SK-N-SH (cell line): ENCODE data around the gene EIF3F. TPM values are rescaled to one million over a fixed set of nuclear protein-coding genes. Genes with fewer than 3 reads are reported as not detected.

Source experiments
- CTCF ChIA-PET: fragments of 300-600, 350-600 bp; formaldehyde crosslinking; extraction: SDS; loops from one replicate; lab custom pipeline; 2021; lab: Yijun Ruan, JAX
- POLR2A ChIA-PET: fragments of 350-600 bp; sonication (Branson Sonifier 250); formaldehyde crosslinking; extraction: SDS; loops from one replicate; lab custom pipeline; 2020; ENCODE audit warnings: antibody characterized with exemption, inconsistent platforms; lab: Yijun Ruan, JAX
- DNase-seq: peaks from one replicate; pipeline ENCODE4 v3.0.0; 2012
- H2AFZ ChIP-seq: fragments of 200-600 bp; sonication (generic); 2 replicates; pipeline ENCODE4 v1.8.1; 2016; ENCODE audit warnings: antibody characterized with exemption, mild to moderate bottlenecking, low read depth
- H3F3A ChIP-seq: fragments of 200-600 bp; sonication (generic); replicated peaks from 2 replicates; pipeline ENCODE3; 2016; ENCODE audit warnings: antibody characterized with exemption, mild to moderate bottlenecking; ENCODE audit not compliant: insufficient read depth
- H3K27ac ChIP-seq, 2 experiments: fragments of 200-500 bp in 1 of 2; fragments of 200-600 bp in 1 of 2; sonication (Bioruptor generic) in 1 of 2; sonication (generic), shearing (Covaris generic) in 1 of 2; 2 replicates each; pipeline versions ENCODE4 v1.5.1 to v1.6.1; 2014 to 2016; ENCODE audit warnings: low read depth in 2 of 2, inconsistent platforms in 1 of 2, low read length in 1 of 2, mild to moderate bottlenecking in 1 of 2, mixed read lengths in 1 of 2
- H3K27me3 ChIP-seq: fragments of 200-600 bp; sonication (generic), shearing (Covaris generic); 2 replicates; pipeline ENCODE4 v1.6.1; 2016; ENCODE audit warnings: mixed run types; ENCODE audit not compliant: insufficient read depth
- H3K36me3 ChIP-seq, 2 experiments: fragments of 200-500 bp in 1 of 2; fragments of 200-600 bp in 1 of 2; sonication (Bioruptor generic) in 1 of 2; sonication (generic) in 1 of 2; replicated peaks in 1 of 2; 2 replicates each; pipeline versions ENCODE3 to v1.5.1; 2014 to 2016; ENCODE audit warnings: low read length in 1 of 2, mild to moderate bottlenecking in 1 of 2; ENCODE audit not compliant: insufficient read depth in 2 of 2, control insufficient read depth in 1 of 2
- H3K4me1 ChIP-seq, 2 experiments: fragments of 200-500 bp in 1 of 2; fragments of 200-600 bp in 1 of 2; sonication (Bioruptor generic) in 1 of 2; sonication (generic), shearing (Covaris generic) in 1 of 2; 2 replicates each; pipeline versions ENCODE4 v1.5.1 to v1.6.1; 2014 to 2016; ENCODE audit warnings: low read depth in 1 of 2, low read length in 1 of 2, mixed run types in 1 of 2; ENCODE audit not compliant: insufficient read depth in 2 of 2, control insufficient read depth in 1 of 2
- H3K4me2 ChIP-seq: fragments of 200-600 bp; sonication (generic), shearing (Covaris generic); 2 replicates; pipeline ENCODE4 v1.6.1; 2017; ENCODE audit warnings: mixed run types
- H3K4me3 ChIP-seq, 2 experiments: fragments of 200-500 bp in 1 of 2; fragments of 200-600 bp in 1 of 2; sonication (Bioruptor generic) in 1 of 2; sonication (generic), shearing (Covaris generic) in 1 of 2; 2 replicates each; pipeline versions ENCODE4 v1.5.1 to v1.8.1; 2014 to 2016; ENCODE audit warnings: low read depth in 2 of 2, inconsistent platforms in 1 of 2, low read length in 1 of 2, mild to moderate bottlenecking in 1 of 2, mixed read lengths in 1 of 2, moderate library complexity in 1 of 2
- H3K79me2 ChIP-seq: fragments of 200-600 bp; sonication (generic); 2 replicates; pipeline ENCODE4 v1.8.1; 2017; ENCODE audit warnings: mild to moderate bottlenecking; ENCODE audit not compliant: insufficient read depth
- H3K9ac ChIP-seq: fragments of 200-600 bp; sonication (generic); 2 replicates; pipeline ENCODE4 v1.6.1; 2017; ENCODE audit warnings: mixed run types
- H3K9me2 ChIP-seq: fragments of 200-600 bp; sonication (generic); 2 replicates; pipeline ENCODE4 v1.6.1; 2017; ENCODE audit warnings: mixed run types
- H3K9me3 ChIP-seq: fragments of 200-600 bp; sonication (generic); 2 replicates; pipeline ENCODE4 v1.6.1; 2017; ENCODE audit warnings: mixed run types, mild to moderate bottlenecking, moderate library complexity
- H4K20me1 ChIP-seq: fragments of 200-600 bp; sonication (generic); 2 replicates; pipeline ENCODE4 v1.6.1; 2017; ENCODE audit warnings: mild to moderate bottlenecking, mixed run types; ENCODE audit not compliant: insufficient read depth
- FOSL2 ChIP-seq: IDR thresholded peaks from 2 replicates; pipeline ENCODE4 v1.4.0; 2012; ENCODE audit warnings: low read depth, mild to moderate bottlenecking, moderate library complexity, borderline replicate concordance
- FOXM1 ChIP-seq: IDR thresholded peaks from 2 replicates; pipeline ENCODE4 v1.4.0; 2012; ENCODE audit warnings: low read depth, mild to moderate bottlenecking
- PBX3 ChIP-seq: IDR thresholded peaks from 2 replicates; pipeline ENCODE4; 2012
- RCOR1 ChIP-seq: fragments of 150-350 bp; IDR thresholded peaks from 2 replicates; pipeline ENCODE4 v1.6.1; 2017; ENCODE audit warnings: antibody characterized with exemption, low read length
- REST ChIP-seq: IDR thresholded peaks from 2 replicates; pipeline ENCODE4 v1.6.1; 2012; ENCODE audit warnings: mild to moderate bottlenecking, low read depth, low read length, moderate library complexity
- RXRA ChIP-seq: IDR thresholded peaks from 2 replicates; pipeline ENCODE4 v1.4.0; 2012; ENCODE audit warnings: low read depth, mild to moderate bottlenecking, borderline replicate concordance
- SMC3 ChIP-seq: IDR thresholded peaks from 2 replicates; pipeline ENCODE4 v1.6.1; 2012; ENCODE audit warnings: low read depth, low read length, improper control_type of control experiment
- TCF12 ChIP-seq: IDR thresholded peaks from 2 replicates; pipeline ENCODE4 v1.4.0; 2012
- USF1 ChIP-seq: IDR thresholded peaks from 2 replicates; pipeline ENCODE4 v1.4.0; 2012; ENCODE audit warnings: low read depth, borderline replicate concordance
- YY1 ChIP-seq: IDR thresholded peaks from 2 replicates; pipeline ENCODE4 v1.4.0; 2012; ENCODE audit warnings: low read depth, mild to moderate bottlenecking
- WGBS: methylation state at CpG from one replicate; pipeline ENCODE4 v1.1.6; 2017; ENCODE audit warnings: low lambda C conversion rate; 5-methylcytosine and 5-hydroxymethylcytosine counted together
- polyA plus RNA-seq, 3 experiments: library from polyadenylated mRNA; depleted of rRNA; stranded (reverse); fragments of >200 nt; gene quantifications; 2 replicates each; pipeline ENCODE4 v1.2.3, GENCODE V29; 2012

Gene EIF3F
- polyA plus RNA-seq, 1 of the 3 experiments (the other 2 are of a cell fraction) = 341 TPM

- no peak for TF ChIP-seq PBX3
- no peak for TF ChIP-seq USF1
- TF ChIP-seq SMC3 = no peak
- TF ChIP-seq FOSL2 = no peak
These were observed 22.7 kb downstream of the EIF3F start (continued) for GRCh38 chr11:8009856-8010255.

GRCh38 chr11:8011371-8011770 is 24.2 kb downstream of the EIF3F start:
- WGBS = 91% methylated on average over 2 of the region's 2 CpGs
- Histone ChIP-seq H3K4me2 (no peak overlapping the region), H3K36me3 (no peaks in the 10 kb centered on the region), H3F3A (peaks cover 15% of the 10 kb centered on the region), H3K79me2 (no peaks in the 10 kb centered on the region), H3K4me1 (peaks cover 0 to 10% of the 10 kb centered on the region in 2 experiments; a peak in 2 of 4 replicates), H3K9me3 (no peaks in the 10 kb centered on the region), H3K9ac (no peak overlapping the region), H2AFZ (no peak overlapping the region), H3K4me3 (no peak overlapping the region), H3K27me3 (no peaks in the 10 kb centered on the region), H3K27ac (peak overlapping the region in 1 of 2 experiments; percentile 74; a peak in 1 of 4 replicates), H4K20me1 (0 out of 2 replicates have a peak, but pooled peaks cover 5% of the 10 kb centered on the region), H3K9me2 (no peaks in the 10 kb centered on the region)
- no peak for TF ChIP-seq RXRA
- TF ChIP-seq TCF12 = no peak
- TF ChIP-seq FOXM1 = no peak
- TF ChIP-seq REST = no peak
- TF ChIP-seq RCOR1 = no peak
- TF ChIP-seq YY1 = no peak
- no peak for DNase-seq
- ChIA-PET POLR2A (interaction anchor here (0.9 kb wide), 1 partner anchor 74 kb away, joined by 3 read pairs; no protein-coding TSS in a partner anchor), CTCF (interaction anchor here (0.9 to 11.1 kb wide), 5 partner anchors 10 to 85 kb away, joined by 3 to 574 read pairs (median 9); partner anchors contain the start of gene EIF3F)
